PC-9 (cell line): Measurements from ENCODE around the gene ARHGAP10. TPM values are rescaled to one million over a fixed set of nuclear protein-coding genes. Genes with fewer than 3 reads are reported as not detected.

Source experiments
- BruUV-seq: library from RNA; stranded (reverse); fragments of 400-500 nt; replicated peaks from 2 replicates; lab custom pipeline; 2021; lab: Mats Ljungman, UMichigan
- CTCF ChIA-PET: fragments of 300-600 bp; sonication (Branson Sonifier 250); formaldehyde crosslinking; loops from one replicate; lab custom pipeline; 2022; ENCODE audit warnings: antibody characterized with exemption; lab: Charles Lee
- POLR2A ChIA-PET: fragments of 300-600 bp; sonication (Branson Sonifier 250); formaldehyde crosslinking; loops from one replicate; lab custom pipeline; 2022; ENCODE audit warnings: antibody characterized with exemption; ENCODE audit not compliant: unreplicated experiment; lab: Charles Lee
- DNase-seq, 2 experiments: peaks; one replicate each; pipeline versions ENCODE4 v3.0.0 to v3.0.0-alpha.2; 2015 to 2022; ENCODE audit warnings: mixed read lengths in 1 of 2
- H2AFZ ChIP-seq: fragments of 200-600 bp; sonication (generic); 2 replicates; pipeline ENCODE4 v1.8.1; 2017; ENCODE audit warnings: antibody characterized with exemption
- H3F3A ChIP-seq: fragments of 200-600 bp; sonication (generic); 2 replicates; pipeline ENCODE4 v1.8.1; 2017; ENCODE audit warnings: antibody characterized with exemption, mild to moderate bottlenecking, low read depth; ENCODE audit not compliant: insufficient read depth
- H3K27ac ChIP-seq: fragments of 200-600 bp; sonication (generic); 2 replicates; pipeline ENCODE4 v1.6.1; 2016; ENCODE audit warnings: mixed run types
- H3K27me3 ChIP-seq: fragments of 200-600 bp; sonication (generic); 2 replicates; pipeline ENCODE4 v1.6.1; 2016; ENCODE audit warnings: low read depth, mixed run types; ENCODE audit not compliant: insufficient read depth
- H3K36me3 ChIP-seq: fragments of 200-600 bp; sonication (generic); 2 replicates; pipeline ENCODE4 v1.6.1; 2016; ENCODE audit warnings: low read depth, mixed run types
- H3K4me1 ChIP-seq: fragments of 200-600 bp; sonication (generic); replicated peaks from 2 replicates; pipeline ENCODE4 v1.6.1; 2016; ENCODE audit warnings: mixed run types; ENCODE audit not compliant: insufficient read depth
- H3K4me2 ChIP-seq: fragments of 200-600 bp; sonication (generic); 2 replicates; pipeline ENCODE4 v1.6.1; 2017; ENCODE audit warnings: mixed run types
- H3K4me3 ChIP-seq: fragments of 200-600 bp; sonication (generic); 2 replicates; pipeline ENCODE4 v1.6.1; 2016; ENCODE audit warnings: mixed run types
- H3K79me2 ChIP-seq: fragments of 200-600 bp; sonication (generic); 2 replicates; pipeline ENCODE4 v1.6.1; 2017; ENCODE audit warnings: low read depth, mixed run types
- H3K9me2 ChIP-seq: fragments of 200-600 bp; sonication (generic); 2 replicates; pipeline ENCODE4 v1.8.1; 2017; ENCODE audit warnings: mild to moderate bottlenecking; ENCODE audit not compliant: insufficient read depth
- H3K9me3 ChIP-seq: fragments of 200-600 bp; sonication (generic); 2 replicates; pipeline ENCODE4 v1.8.1; 2016; ENCODE audit warnings: low read depth; ENCODE audit not compliant: insufficient read depth
- H4K20me1 ChIP-seq: fragments of 200-600 bp; sonication (generic); 2 replicates; pipeline ENCODE4 v1.8.1; 2017; ENCODE audit not compliant: insufficient read depth
- EZH2 ChIP-seq: fragments of 200-600 bp; sonication (generic); IDR thresholded peaks from 2 replicates; pipeline ENCODE4 v1.8.0; 2017; ENCODE audit warnings: antibody characterized with exemption, low read depth
- intact Hi-C: fragments of 100-400 bp; cut with micrococcal nuclease; formaldehyde crosslinking; loops from one replicate; pipeline ENCODE4 v1.10.0; 2022; ENCODE audit not compliant: unreplicated experiment
- total RNA-seq: library from RNA; stranded (reverse); gene quantifications from 2 replicates; pipeline ENCODE4 v1.2.3, GENCODE V29; 2021
- TF ChIP-seq, protein P1 (sequence below): fragments of 200-600 bp; sonication (generic); conservative IDR thresholded peaks from 2 replicates; pipeline ENCODE4 v1.6.1; 2017; ENCODE audit warnings: mixed run types, antibody characterized with exemption, mild to moderate bottlenecking, moderate library complexity

Gene ARHGAP10
- total RNA-seq, 1 experiment from 2014 or later: 27.5 TPM

DNA sequence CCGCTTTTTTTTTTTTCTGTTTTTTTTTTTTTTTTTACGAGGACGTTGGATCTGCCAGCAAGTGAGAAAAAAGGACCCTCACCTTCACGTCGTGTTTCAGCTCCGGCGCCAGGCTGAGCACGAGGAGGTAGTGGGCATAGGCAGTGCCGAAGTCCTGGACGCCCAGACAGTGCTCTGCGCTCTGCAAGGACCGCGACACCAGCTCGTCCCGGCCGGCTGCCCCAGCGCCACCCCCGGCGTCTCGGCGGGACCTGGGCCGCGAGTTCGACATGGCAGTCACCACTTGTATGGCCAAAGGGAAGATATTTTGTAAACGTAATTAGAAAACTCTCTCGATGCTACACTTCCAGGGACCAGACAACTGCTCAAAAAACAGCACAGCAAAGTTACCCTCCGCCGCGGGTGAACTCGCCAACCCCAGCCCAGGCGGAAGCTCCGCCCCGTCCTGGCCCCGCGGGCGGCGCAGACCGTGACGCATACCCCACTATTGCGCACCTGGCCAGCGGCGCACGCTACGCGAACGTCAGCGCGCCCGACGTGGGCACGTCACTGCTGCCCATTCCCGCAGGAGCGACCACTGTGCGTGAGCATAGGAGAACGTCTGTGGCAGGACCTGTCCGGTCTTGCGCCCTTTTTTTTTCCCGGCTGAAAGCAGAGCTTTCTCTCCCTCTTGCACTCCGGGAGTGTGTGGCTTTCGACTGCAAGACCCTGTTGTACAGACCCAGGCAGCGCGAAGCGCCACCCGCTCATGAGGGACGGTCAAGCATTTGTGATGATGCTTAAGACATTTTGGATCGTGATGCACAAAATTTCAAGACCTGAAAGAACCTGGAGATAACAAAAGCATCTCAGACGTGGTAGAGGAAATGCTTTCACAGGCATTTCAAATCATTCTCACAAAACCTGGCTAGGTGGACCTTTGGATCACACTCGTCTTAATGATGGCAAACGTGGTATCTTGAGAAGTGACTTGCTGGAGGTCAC is 47.9 kb upstream of the ARHGAP10 start, which contains the start of gene PRMT9:
PRMT9 (minus strand) TSS at position 447 of the 984 bp plus-strand sequence; CDS start at position 271, 176 bp downstream.
- TSS peak; percentile 99 for BruUV-seq
- Histone ChIP-seq H2AFZ (peak within 1 kb of the TSS; percentile 97), H4K20me1 (no peaks in the 10 kb centered on the region; the same call in 1 of the 2 replicates), H3F3A (no peaks in the 10 kb centered on the region), H3K4me3 (peak within 1 kb of the TSS; percentile 82), H3K4me2 (peak within 1 kb of the TSS; percentile 85), H3K27ac (peak within 1 kb of the TSS; percentile 59), H3K9me2 (no peaks in the 10 kb centered on the region), H3K79me2 (peaks cover 26% of the 10 kb centered on the region), H3K27me3 (no peaks in the 10 kb centered on the region), H3K9me3 (no peaks in the 10 kb centered on the region), H3K36me3 (no peaks in the 10 kb centered on the region), H3K4me1 (peaks cover 8% of the 10 kb centered on the region; the same call in 1 of the 2 replicates)
- no peak for TF ChIP-seq EZH2
- TF ChIP-seq, protein P1, sequence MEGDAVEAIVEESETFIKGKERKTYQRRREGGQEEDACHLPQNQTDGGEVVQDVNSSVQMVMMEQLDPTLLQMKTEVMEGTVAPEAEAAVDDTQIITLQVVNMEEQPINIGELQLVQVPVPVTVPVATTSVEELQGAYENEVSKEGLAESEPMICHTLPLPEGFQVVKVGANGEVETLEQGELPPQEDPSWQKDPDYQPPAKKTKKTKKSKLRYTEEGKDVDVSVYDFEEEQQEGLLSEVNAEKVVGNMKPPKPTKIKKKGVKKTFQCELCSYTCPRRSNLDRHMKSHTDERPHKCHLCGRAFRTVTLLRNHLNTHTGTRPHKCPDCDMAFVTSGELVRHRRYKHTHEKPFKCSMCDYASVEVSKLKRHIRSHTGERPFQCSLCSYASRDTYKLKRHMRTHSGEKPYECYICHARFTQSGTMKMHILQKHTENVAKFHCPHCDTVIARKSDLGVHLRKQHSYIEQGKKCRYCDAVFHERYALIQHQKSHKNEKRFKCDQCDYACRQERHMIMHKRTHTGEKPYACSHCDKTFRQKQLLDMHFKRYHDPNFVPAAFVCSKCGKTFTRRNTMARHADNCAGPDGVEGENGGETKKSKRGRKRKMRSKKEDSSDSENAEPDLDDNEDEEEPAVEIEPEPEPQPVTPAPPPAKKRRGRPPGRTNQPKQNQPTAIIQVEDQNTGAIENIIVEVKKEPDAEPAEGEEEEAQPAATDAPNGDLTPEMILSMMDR: no peak
- peak; percentile 69 to 89 for DNase-seq
- intact Hi-C loops: loop anchor here (5.0 kb wide), 1 partner anchor 67 kb away; the partner anchor contains the start of gene TMEM184C
- ChIA-PET CTCF (interaction anchor here (0.6 to 2.9 kb wide), 5 partner anchors 43 to 183 kb away, joined by 3 to 21 read pairs (median 6); no protein-coding TSS in a partner anchor), POLR2A (interaction anchor here (0.6 to 0.7 kb wide), 2 partner anchors 48 to 60 kb away, joined by 4 to 12 read pairs; partner anchors contain the start of gene ARHGAP10)

GRCh38 chr4:147689067-147689466 is 42.8 kb upstream of the ARHGAP10 start:
- Histone ChIP-seq H3K79me2 (no peaks in the 10 kb centered on the region), H4K20me1 (no peaks in the 10 kb centered on the region), H3K27me3 (no peaks in the 10 kb centered on the region), H3K4me3 (no peak overlapping the region), H3K27ac (no peak overlapping the region), H3K9me2 (no peaks in the 10 kb centered on the region), H3F3A (no peaks in the 10 kb centered on the region), H3K36me3 (no peaks in the 10 kb centered on the region), H3K4me1 (no peaks in the 10 kb centered on the region), H2AFZ (no peak overlapping the region), H3K4me2 (no peak overlapping the region), H3K9me3 (no peaks in the 10 kb centered on the region)
- ChIA-PET POLR2A (interaction anchor here (0.7 kb wide), 1 partner anchor 38 kb away, joined by 6 read pairs; no protein-coding TSS in a partner anchor), CTCF (interaction anchor here (0.6 kb wide), 1 partner anchor 65 kb away, joined by 6 read pairs; no protein-coding TSS in a partner anchor)
- no peak for TF ChIP-seq EZH2
- TF ChIP-seq, protein P1: no peak
- intact Hi-C loops: no loop called here
- DNase-seq: no peak
- no TSS peak for BruUV-seq

DNA sequence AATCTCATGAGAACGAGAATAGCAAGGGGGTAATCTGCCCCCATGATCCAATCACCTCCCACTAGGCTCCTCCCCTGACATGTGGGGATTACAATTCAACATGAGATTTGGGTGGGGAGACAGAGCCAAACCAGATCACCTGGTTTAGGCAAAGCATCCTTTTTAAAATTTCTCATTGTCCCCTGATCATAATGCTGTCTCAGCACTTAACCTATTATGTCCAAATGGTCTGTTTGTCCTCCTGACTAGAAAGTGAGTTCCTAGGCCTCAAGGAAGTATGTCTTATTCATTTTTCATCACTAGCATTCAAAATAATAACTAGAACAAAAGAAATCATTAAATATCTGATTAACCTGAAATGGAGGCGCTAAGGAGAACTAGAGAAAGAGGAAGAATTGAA is 40.1 kb upstream of the ARHGAP10 start:
- Histone ChIP-seq H3F3A (no peaks in the 10 kb centered on the region), H3K4me2 (no peak overlapping the region), H3K4me1 (no peaks in the 10 kb centered on the region), H3K4me3 (no peak overlapping the region), H3K79me2 (no peaks in the 10 kb centered on the region), H3K27me3 (no peaks in the 10 kb centered on the region), H3K9me3 (no peaks in the 10 kb centered on the region), H3K36me3 (no peaks in the 10 kb centered on the region), H4K20me1 (no peaks in the 10 kb centered on the region), H3K27ac (no peak overlapping the region), H3K9me2 (no peaks in the 10 kb centered on the region), H2AFZ (no peak overlapping the region)
- TF ChIP-seq EZH2: no peak
- TF ChIP-seq, protein P1: no peak
- no TSS peak for BruUV-seq
- intact Hi-C loops: no loop called here
- CTCF ChIA-PET: no interaction called here
- POLR2A ChIA-PET: interaction anchor here (0.8 kb wide), 1 partner anchor 845 kb away, joined by 10 read pairs; no protein-coding TSS in a partner anchor
- no peak for DNase-seq
